GM18909 (cell line): ENCODE data around the gene RANGRF.
"Not testable (repeated sequence)": the region's sequence is repeated elsewhere in the genome, so short reads cannot be mapped to it uniquely, and the experiment has no call there.

Experiments used
- ATAC-seq: cut with Tn5 transposase; IDR thresholded peaks from one replicate; pipeline ENCODE4 v1.9.1; 2021; ENCODE audit warnings: mild to moderate bottlenecking; ENCODE audit not compliant: unreplicated experiment, poor library complexity

RANGRF gene, protein sequence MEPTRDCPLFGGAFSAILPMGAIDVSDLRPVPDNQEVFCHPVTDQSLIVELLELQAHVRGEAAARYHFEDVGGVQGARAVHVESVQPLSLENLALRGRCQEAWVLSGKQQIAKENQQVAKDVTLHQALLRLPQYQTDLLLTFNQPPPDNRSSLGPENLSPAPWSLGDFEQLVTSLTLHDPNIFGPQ

DNA sequence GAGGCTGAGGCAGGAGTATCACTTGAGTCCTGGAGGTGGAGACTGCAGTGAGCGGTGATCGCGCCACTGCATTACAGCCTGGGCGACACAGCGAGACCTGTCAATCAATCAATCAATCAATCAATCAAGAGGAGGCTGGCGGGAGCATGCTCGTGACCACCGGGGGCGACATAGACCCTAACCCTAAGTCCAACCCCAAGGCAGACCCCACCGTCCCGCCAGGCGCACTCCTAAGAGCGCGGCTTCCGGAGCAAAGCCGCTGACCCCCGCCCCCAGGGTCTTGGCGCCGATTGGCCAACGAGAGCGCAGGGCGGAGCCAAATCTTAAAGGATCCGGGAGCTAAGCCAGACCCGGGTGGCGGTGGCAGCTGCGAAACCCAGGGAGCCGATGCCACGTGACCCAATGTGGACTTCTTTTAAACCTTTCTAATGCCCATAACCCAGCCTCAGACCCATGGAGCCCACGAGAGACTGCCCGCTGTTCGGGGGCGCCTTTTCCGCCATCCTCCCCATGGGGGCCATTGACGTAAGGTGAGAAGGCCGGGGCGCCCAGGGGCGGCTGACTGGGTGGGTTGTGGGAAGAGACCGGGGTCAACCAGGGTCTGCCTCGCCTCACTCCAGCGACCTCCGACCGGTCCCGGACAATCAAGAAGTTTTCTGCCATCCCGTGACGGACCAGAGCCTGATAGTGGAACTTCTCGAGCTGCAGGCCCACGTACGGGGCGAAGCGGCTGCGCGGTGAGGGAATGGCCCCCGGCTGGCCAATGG, at the start of gene RANGRF:
RANGRF (plus strand) TSS at position 335 of the 767 bp plus-strand sequence; CDS start at position 454, 119 bp downstream.
- ATAC-seq, result peak; percentile 81

DNA sequence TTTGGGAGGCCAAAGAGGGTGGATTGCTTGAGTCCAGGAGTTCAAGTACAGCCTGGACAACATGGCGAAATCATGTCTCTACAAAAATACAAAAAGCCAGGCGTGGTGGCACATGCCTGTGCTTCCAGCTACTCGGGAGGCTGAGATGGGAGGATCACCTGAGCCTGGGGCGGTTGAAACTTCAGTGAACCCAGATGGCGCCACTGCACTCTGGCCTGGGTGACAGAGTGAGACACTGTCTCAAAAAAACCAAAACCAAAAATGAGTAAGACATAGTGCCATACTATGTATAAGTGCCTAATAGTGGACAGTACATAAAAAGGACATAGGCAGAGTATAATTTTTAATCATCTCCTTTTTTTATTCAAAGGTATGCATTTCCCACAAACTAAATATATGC, 44.6 kb upstream of the RANGRF start:
- no peak for ATAC-seq

DNA sequence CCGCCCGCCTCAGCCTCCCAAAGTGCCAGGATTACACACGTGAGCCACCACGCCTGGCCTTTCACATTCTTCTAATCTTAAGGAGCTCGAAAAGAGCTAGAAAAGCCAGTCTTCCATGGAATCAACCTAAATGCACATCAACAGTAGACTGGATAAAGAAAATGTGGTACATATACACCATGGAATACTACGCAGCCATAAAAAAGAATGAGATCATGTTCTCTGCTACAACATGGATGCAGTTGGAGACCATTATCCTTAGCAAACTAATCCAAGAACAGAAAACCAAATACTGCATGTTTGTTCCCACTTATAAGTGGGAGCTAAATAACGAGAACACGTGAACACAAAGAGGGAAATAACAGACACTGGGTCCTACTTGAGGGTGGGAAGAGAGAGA, 43.7 kb upstream of the RANGRF start:
- no peak for ATAC-seq

DNA sequence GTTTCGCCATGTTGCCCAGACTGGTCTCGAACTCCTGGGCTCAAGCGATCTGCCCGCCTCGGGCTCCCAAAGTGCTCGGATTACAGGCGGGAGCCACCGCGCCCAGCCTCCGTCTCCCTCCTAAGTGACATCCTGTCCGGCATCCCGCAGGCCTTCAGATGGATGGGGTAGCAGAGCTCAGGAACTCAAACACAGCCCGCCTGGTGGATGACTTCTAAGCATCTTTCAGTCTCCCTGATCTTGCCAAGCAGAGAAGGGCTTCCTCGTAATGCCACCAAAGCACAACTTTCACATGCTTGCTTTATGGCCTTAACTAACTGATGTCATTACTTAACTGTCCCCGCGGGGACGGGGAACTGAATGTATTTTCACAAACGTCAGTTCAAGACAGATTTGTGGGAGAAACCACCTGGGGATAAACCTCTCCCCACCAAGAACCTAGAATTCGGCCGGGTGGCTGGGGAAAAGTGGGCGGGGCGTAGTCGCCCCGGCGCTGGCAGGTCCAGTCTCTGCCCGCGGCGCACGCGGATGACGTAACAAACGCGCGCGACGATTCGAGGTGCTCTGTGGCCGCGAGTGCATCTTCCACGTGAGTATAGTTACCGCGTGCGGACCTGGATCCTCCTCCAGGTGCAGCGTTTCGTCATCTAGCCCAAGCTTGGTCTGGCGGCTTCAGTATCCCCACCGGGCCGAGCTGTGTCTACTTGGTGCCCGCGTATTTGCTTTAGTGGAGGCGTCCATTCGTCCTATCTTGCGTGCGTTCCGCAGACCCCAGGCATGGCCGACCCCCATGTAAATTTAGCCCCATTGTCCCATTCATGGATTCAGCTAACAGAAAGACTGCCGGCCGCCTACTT, 39.5 kb upstream of the RANGRF start, which contains the start of gene PFAS:
PFAS (plus strand) TSS at position 539 of the 857 bp plus-strand sequence. CDS start 4,649 bp downstream, outside the sequence.
- ATAC-seq, result peak; percentile 55

DNA sequence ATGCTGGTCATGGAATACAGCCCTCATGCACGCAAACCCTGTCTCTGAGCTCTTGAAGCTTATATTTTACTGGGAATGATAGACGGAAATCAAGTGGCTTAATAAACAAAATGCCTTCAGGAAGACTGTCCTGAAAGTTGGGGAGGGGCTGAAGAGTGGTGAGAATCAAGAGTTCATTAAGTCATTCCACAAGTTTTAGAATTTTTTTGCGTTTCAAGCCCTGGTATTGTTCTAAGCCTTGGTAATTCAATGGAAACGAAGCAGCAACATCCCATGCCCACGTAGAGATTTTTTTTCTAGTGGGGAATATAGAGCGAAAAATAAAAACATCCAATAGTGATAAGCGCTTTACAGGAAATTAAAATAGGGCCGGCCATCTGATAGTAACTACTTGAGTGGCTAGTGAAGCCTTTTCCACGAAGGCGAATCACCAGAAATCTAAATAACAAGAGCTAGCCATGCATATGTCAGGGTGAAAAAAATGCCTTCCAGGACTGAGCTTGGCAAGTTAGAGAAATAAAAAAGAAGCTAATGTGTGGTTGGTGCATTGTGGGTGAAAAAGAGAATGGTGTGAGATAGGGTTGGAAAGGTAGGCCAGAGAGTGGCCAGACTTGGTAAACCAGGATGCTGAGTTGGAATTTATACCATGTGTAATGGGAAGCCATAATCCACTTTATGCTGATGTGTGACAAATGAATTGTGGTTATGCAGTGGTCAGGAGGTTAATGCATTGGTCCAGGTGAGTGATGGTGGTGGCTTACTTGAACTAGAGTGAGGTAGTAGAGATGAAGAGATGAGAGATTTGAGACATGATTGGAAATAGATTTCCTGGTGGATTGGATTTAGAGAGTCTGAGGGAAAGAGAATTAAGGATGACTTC, 38.6 kb upstream of the RANGRF start:
- no peak for ATAC-seq

DNA sequence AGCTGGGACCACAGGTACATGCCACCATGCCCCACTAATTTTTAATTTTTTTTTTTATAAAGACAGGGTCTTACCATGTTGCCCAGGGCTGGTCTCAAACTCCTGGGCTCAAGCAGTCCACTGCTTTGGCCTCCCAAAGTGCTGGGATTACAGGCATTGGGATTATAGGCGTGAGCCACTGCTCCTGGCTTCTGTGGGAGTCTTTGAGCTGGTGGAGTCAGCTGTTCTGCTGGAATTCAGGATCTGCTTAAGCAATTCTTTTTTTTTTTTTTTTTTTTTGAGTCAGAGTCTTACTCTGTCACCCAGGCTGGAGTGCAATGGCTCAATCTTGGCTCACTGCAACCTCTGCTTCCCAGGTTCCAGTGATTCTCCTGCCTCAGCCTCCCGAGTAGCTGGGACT, 37.1 kb upstream of the RANGRF start:
- ATAC-seq, result not testable (repeated sequence)

DNA sequence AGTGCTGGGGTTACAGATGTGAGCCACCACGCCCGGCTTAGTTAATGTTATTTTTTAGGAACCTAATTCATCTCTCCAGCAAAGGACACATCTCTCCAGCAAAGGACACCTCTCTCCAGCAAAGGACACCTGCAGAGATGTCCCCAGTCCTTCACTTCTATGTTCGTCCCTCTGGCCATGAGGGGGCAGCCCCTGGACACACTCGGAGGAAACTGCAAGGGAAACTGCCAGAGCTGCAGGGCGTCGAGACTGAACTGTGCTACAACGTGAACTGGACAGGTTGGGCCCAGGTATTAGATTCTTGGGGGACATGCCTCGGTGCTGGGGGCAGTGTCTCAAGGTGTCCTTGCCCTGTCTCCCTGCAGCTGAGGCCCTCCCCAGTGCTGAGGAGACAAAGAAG, 34.7 kb upstream of the RANGRF start:
- no peak for ATAC-seq

DNA sequence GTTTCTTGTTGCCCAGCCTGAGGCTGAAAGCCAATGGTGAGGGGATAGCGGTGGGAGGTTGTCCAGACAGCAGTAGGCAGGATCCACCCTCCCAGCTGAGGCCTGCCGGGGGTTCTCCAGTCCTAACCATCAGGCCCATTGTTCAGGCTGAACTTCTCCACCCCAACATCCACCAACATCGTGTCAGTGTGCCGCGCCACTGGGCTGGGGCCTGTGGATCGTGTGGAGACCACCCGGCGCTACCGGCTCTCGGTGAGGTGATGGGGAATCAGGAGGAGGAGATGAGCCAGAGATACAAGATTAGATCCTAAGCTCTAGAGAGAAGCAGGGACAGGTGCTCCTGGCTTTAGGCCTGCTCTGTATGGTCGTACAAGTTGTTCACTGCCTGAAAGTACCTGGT, 33.6 kb upstream of the RANGRF start:
- no peak for ATAC-seq

DNA sequence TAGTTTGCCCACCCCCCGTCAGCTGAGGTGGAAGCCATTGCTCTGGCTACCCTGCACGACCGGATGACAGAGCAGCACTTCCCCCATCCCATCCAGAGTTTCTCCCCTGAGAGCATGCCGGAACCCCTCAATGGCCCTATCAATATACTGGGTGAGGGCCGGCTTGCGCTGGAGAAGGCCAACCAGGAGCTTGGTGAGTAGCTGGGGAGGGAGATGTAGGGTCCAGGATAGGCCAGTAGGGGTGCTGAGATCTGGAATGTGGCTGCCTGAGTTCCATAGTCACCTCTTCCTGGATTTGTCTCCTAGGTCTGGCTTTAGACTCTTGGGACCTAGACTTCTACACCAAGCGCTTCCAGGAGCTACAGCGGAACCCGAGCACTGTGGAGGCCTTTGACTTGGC, 33.0 kb upstream of the RANGRF start:
- ATAC-seq, result no peak

DNA sequence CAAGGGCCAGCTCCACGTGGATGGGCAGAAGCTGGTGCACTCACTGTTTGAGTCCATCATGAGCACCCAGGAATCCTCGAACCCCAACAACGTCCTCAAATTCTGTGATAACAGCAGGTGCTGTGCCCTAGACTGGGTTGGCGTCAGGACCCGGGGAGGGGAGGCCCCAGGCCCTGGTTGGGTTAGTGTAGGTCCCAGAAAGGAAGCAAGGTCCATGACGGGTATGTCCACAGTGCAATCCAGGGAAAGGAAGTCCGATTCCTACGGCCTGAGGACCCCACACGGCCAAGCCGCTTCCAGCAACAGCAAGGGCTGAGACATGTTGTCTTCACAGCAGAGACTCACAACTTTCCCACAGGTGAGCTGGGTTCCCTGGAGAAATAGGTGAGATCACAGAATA, 32.2 kb upstream of the RANGRF start:
- ATAC-seq, result no peak

DNA sequence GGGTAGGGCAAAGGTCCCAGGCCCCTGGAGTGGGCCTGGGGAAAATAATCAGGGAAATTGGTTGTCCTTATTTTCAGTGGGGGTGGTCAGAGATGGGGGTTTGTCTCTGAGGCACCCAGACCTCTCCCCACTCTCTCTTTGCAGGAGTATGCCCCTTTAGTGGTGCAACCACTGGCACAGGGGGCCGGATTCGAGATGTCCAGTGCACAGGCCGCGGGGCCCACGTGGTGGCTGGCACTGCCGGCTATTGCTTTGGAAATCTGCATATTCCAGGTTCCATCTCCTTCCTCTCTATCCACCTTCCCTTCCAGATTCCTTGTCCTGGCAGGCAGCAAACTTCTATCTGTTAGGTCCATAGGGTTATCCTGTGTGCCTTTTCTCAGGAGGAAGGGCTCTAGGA, 31.8 kb upstream of the RANGRF start:
- ATAC-seq, result no peak

DNA sequence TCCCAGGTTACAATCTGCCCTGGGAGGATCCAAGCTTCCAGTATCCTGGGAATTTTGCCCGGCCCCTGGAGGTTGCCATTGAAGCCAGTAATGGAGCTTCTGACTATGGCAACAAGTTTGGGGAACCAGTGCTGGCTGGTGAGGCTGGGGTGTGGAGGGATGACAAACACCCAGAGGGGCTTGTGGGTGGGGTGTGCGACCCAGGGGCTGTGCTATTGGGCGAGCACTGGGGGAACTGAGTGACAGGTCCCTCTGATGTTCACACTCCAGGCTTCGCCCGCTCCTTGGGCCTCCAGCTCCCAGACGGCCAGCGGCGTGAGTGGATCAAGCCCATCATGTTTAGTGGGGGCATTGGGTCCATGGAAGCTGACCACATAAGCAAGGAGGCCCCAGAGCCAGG, 30.7 kb upstream of the RANGRF start:
- ATAC-seq, result no peak

DNA sequence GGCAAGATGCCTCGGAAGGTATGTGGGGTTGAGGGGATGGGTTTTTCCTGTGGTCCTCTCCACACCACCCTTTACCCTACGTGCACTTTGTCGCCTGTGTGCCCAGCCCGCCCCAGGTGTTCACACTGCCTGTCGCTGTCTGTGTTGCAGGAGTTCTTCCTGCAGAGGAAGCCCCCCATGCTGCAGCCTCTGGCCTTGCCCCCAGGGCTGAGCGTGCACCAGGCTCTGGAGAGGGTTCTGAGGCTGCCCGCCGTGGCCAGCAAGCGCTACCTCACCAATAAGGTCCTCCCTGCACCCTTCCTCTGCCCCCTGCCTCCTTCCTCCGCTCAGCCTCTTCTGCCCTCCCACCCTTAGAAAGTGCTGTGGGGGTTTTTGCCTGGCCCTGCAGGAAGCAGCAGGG, 24.1 kb upstream of the RANGRF start:
- ATAC-seq, result no peak

DNA sequence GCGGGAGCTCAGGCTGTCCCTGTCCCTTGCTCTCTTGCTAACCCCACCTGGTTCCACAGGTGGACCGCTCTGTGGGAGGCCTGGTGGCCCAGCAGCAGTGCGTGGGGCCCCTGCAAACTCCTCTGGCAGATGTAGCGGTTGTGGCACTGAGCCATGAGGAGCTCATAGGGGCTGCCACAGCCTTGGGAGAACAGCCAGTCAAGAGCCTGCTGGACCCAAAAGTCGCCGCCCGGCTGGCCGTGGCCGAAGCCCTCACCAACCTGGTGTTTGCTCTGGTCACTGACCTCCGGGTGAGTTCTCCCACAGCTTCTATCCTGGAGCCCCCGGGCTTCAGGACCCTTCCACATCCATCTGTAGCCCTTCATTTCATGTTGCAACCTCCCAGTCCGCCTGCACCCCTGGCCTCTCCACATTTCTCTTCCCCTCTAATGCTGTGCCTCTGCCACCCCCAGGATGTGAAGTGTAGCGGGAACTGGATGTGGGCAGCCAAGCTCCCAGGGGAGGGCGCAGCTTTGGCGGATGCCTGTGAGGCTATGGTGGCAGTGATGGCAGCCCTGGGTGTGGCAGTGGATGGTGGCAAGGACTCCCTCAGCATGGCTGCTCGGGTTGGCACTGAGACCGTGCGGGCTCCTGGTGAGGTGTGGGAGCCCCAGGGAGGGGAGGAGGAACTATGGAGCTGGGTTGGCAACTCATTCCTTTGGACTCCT, 23.5 kb upstream of the RANGRF start:
- ATAC-seq, result no peak

DNA sequence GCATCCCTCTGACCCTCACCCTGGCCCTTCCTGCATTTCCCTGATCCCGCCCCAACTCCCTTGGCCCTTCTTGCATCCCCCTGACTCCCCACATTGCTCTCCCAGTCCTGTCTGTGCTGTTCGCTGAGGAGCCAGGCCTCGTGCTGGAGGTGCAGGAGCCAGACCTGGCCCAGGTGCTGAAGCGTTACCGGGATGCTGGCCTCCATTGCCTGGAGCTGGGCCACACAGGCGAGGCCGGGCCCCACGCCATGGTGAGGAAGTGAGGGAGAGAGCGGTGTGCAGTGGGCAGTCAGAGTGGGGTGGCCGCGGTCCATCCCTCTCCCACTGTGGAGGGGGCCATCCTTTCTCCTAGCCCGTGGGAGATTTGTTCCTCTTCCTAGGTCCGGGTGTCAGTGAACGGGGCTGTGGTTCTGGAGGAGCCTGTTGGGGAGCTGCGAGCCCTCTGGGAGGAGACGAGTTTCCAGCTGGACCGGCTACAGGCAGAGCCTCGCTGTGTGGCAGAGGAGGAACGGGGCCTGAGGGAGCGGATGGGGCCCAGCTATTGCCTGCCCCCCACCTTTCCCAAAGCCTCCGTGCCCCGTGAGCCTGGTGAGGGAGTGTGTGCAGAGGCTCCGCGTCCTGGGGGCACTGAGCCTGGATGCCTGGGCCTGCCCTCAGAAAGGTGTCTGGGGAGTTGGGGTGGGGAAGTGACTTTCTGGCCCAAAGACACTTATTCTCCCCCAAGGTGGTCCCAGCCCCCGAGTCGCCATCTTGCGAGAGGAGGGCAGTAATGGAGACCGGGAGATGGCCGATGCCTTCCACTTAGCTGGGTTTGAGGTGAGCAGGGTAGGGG, 21.6 kb upstream of the RANGRF start:
- ATAC-seq, result no peak

DNA sequence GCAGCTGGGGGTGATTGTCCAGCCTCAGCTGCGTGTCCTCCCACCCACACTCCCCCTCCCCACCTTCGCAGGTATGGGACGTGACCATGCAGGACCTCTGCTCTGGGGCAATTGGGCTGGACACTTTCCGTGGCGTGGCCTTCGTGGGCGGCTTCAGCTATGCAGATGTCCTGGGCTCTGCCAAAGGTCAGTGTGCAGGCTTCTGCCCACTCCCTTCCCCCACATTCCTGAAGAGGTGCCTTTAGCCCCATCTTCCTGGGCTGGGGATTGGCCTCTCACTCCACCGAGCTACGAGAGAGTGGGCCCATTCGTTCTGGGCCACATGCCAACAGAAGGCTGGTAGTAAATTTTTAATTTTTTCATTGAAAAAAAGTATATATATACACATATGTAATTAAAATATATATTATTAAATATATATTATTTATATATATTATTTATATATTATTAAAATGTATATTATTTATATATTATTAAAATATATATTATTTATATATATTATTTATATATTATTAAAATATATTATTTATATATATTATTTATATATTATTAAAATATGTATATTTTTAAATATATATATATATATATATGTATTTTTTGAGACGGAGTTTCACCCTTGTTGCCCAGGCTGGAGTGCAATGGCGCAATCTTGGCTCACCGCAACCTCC, 20.9 kb upstream of the RANGRF start:
- ATAC-seq, result no peak

DNA sequence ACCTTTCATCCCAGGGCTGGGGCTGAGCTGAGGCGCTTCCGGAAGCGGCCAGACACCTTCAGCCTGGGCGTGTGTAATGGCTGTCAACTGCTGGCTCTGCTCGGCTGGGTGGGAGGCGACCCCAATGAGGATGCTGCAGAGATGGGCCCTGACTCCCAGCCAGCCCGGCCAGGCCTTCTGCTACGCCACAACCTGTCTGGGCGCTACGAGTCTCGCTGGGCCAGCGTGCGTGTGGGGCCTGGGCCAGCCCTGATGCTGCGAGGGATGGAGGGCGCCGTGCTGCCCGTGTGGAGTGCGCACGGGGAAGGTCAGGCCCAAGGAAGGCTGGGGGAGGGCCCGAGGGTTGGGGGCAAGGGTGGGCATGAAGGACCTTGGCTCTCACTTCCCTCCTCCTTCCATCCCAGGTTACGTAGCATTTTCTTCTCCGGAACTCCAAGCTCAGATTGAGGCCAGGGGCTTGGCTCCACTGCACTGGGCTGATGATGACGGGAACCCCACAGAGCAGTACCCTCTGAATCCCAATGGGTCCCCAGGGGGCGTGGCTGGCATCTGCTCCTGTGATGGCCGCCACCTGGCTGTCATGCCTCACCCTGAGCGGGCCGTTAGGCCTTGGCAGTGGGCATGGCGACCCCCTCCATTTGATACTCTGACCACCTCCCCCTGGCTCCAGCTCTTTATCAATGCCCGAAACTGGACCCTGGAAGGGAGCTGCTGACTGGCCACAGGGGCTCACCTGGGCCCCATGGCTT, 19.7 kb upstream of the RANGRF start:
- no peak for ATAC-seq
